ENCODE measurements around the gene MRPL54. TPM values are rescaled to one million over a fixed set of nuclear protein-coding genes. Genes with fewer than 3 reads are reported as not detected.

MRPL54 gene
- total RNA-seq, 1 donor from 2014 or later = 29.4 TPM

- no peak for DNase-seq (ENCODE audit: low spot score)
These were observed 6.2 kb downstream of the MRPL54 start for GRCh38 chr19:3768748-3769099.

GRCh38 chr19:3769494-3769893 is 7.0 kb downstream of the MRPL54 start:
- no peak for DNase-seq (ENCODE audit: low spot score)

GRCh38 chr19:3770136-3770999 is 7.9 kb downstream of the MRPL54 start:
- DNase-seq (ENCODE audit: low spot score) = no peak

- no peak for DNase-seq (ENCODE audit: low spot score)
These were observed 8.8 kb downstream of the MRPL54 start for GRCh38 chr19:3771000-3771905.

GRCh38 chr19:3771906-3772455 is 9.5 kb downstream of the MRPL54 start, which contains the start of gene RAX2:
RAX2 (minus strand) TSS chr19:3772228; CDS start chr19:3771742, 486 bp downstream.
- no peak for DNase-seq (ENCODE audit: low spot score)

GRCh38 chr19:3773814-3774515 is 11.5 kb downstream of the MRPL54 start:
- DNase-seq (ENCODE audit: low spot score) = no peak

- DNase-seq (ENCODE audit: low spot score) = no peak
These were observed 12.3 kb downstream of the MRPL54 start for GRCh38 chr19:3774621-3775373.

- DNase-seq (ENCODE audit: low spot score) = no peak
These were observed 12.9 kb downstream of the MRPL54 start for GRCh38 chr19:3775374-3775711.

GRCh38 chr19:3775831-3776230 is 13.3 kb downstream of the MRPL54 start:
- DNase-seq (ENCODE audit: low spot score) = no peak

- no peak for DNase-seq (ENCODE audit: low spot score)
These were observed 14.1 kb downstream of the MRPL54 start for GRCh38 chr19:3776479-3777040.

GRCh38 chr19:3778104-3778867 is 15.8 kb downstream of the MRPL54 start:
- DNase-seq (ENCODE audit: low spot score) = no peak

GRCh38 chr19:3778899-3779723 is 16.6 kb downstream of the MRPL54 start:
- no peak for DNase-seq (ENCODE audit: low spot score)

- DNase-seq (ENCODE audit: low spot score) = no peak
These were observed 18.4 kb downstream of the MRPL54 start for GRCh38 chr19:3780786-3781304.

- DNase-seq (ENCODE audit: low spot score) = no peak
These were observed 19.1 kb downstream of the MRPL54 start for GRCh38 chr19:3781603-3782002.

GRCh38 chr19:3782330-3782729 is 19.8 kb downstream of the MRPL54 start:
- DNase-seq (ENCODE audit: low spot score) = no peak

- no peak for DNase-seq (ENCODE audit: low spot score)
These were observed 20.4 kb downstream of the MRPL54 start for GRCh38 chr19:3782903-3783302.

GRCh38 chr19:3783660-3784584 is 21.4 kb downstream of the MRPL54 start:
- DNase-seq (ENCODE audit: low spot score) = no peak
